Heart left ventricle (tissue), 16 donors: Measurements from ENCODE around the gene IKZF1. TPM values are rescaled to one million over a fixed set of nuclear protein-coding genes. Genes with fewer than 3 reads are reported as not detected.

ENCODE experiments used
- ATAC-seq, 4 donors: fragments of 200-7000 bp; cut with Tn5 transposase; one replicate each; pipeline ENCODE4 v1.9.1; 2020 to 2022; ENCODE audit warnings: moderate library complexity in 4 of 4, mild to moderate bottlenecking in 3 of 4, moderate number of reproducible peaks in 1 of 4
- DNase-seq, 5 donors: peaks; one replicate each; pipeline ENCODE4 v3.0.0-alpha.2; 2020
- H3K27ac ChIP-seq, 12 donors: fragments of 200-600 bp; sonication (generic) in 4 of 12; one replicate each; pipeline versions ENCODE4 v1.5.0 to v1.8.0; 2016 to 2022; ENCODE audit warnings: mild to moderate bottlenecking in 2 of 12
- H3K27me3 ChIP-seq, 9 donors: fragments of 200-600 bp; sonication (generic) in 2 of 9; one replicate each; pipeline versions ENCODE4 v1.5.1 to v1.8.0; 2016 to 2022; ENCODE audit warnings: mild to moderate bottlenecking in 3 of 9
- H3K36me3 ChIP-seq, 9 donors: fragments of 200-600 bp; sonication (generic) in 2 of 9; one replicate each; pipeline versions ENCODE4 v1.5.0 to v1.8.0; 2018 to 2022; ENCODE audit warnings: mild to moderate bottlenecking in 2 of 9
- H3K4me1 ChIP-seq, 12 donors: fragments of 200-600 bp; sonication (generic) in 4 of 12; one replicate each; pipeline versions ENCODE4 v1.5.0 to v1.8.0; 2016 to 2022; ENCODE audit warnings: mild to moderate bottlenecking in 3 of 12
- H3K4me3 ChIP-seq, 12 donors: fragments of 200-600 bp; sonication (generic) in 4 of 12; one replicate each; pipeline versions ENCODE4 v1.5.0 to v1.8.0; 2017 to 2022; ENCODE audit warnings: mild to moderate bottlenecking in 9 of 12, moderate library complexity in 4 of 12
- H3K9me3 ChIP-seq, 12 donors: fragments of 200-600 bp; sonication (generic) in 4 of 12; one replicate each; pipeline versions ENCODE4 v1.5.0 to v1.8.0; 2016 to 2022; ENCODE audit warnings: mild to moderate bottlenecking in 1 of 12
- CTCF ChIP-seq, 12 donors: fragments of 200-600 bp; sonication (generic) in 4 of 12; IDR thresholded peaks; one replicate each; pipeline versions ENCODE4 v1.5.0 to v1.8.0; 2018 to 2022; ENCODE audit warnings: antibody characterized with exemption in 12 of 12, mild to moderate bottlenecking in 5 of 12
- POLR2A ChIP-seq, 2 donors: fragments of 450-650 bp; IDR thresholded peaks; one replicate each; pipeline ENCODE4 v1.6.1; 2017; ENCODE audit warnings: antibody characterized with exemption in 2 of 2, mild to moderate bottlenecking in 2 of 2, moderate library complexity in 2 of 2
- WGBS, 4 donors: extraction: QIAGEN DNeasy Blood & Tissue Kit in 2 of 4; methylation state at CpG; one replicate each; pipeline versions ENCODE4 v1.1.5 to v1.1.7; 2013 to 2018; 5-methylcytosine and 5-hydroxymethylcytosine counted together
- intact Hi-C, 10 donors: fragments of 100-400 bp; cut with DNase I; formaldehyde crosslinking; loops; one replicate each; pipeline versions ENCODE4 v1.11.1 to v1.14.2; 2022
- polyA plus RNA-seq, 2 donors: library from polyadenylated mRNA; stranded (reverse); fragments of 200-250 nt; gene quantifications; one replicate each; pipeline ENCODE4 v1.2.3, GENCODE V29; 2013
- total RNA-seq, 9 donors: library from RNA; depleted of rRNA in 2 of 9; stranded (reverse); fragments of >200 nt in 2 of 9; fragmentation: NEBNext Ultra II Directional in 3 of 9; extraction: Animal tissue kit (Norgen Biotek cat#: 25700) in 3 of 9; gene quantifications; one replicate each; pipeline versions ENCODE4 v1.1.0 to v1.2.4, GENCODE V29; 2016 to 2023
- donor health status: ischemic (EF 13 %, LVEDD 7.1; RV severe dilation, severe dysfunction).
- donor health status: healthy with polysubstance abuse.
- donor health status: DM: no; HTN: yes; CAD: no.
- donor health status: DM: no; HTN: no; CAD: no.
- donor health status: ischemic (EF 25% LVEDD 6.9; RV normal size, moderate dysfunction).
- donor health status: ischemic (EF 25% LVEDD 5.7; RV mildly dilated, moderate dysfunction).
- donor health status: healthy.
- donor health status: DM: yes; HTN: yes; CAD: no.
- donor health status: ischemic (EF 35%, LVEDD 5.7; RV mildly dilated, moderate dysfunction).
- donor health status: nonischemic (EF 11% LVEDD 7.7; RV severe dilation, severe dysfunction).
- donor health status: DM: yes; HTN: yes; CAD: no.
- donor health status: PGD.
- donor health status: ischemic (EF 29% LVEDD 5.4; RV normal size, mild dysfunction).
- donor health status: nonischemic (EF 23%, LVEDD 6.1; RV moderate dilation, normal function).

IKZF1 gene
- total and polyA plus RNA-seq, 11 donors, result 0.30 to 27.8 (median 2.4) TPM

GRCh38 chr7:50412973-50413372, 108.5 kb downstream of the IKZF1 start:
- DNase-seq, result no peak
- Histone ChIP-seq H3K36me3 (no peaks in the 10 kb centered on the region), H3K9me3 (no peaks in the 10 kb centered on the region), H3K27ac (no peak overlapping the region), H3K27me3 (peaks cover 0 to 3% (median 0%) of the 10 kb centered on the region in 9 donors), H3K4me1 (peaks cover 0 to 52% (median 0%) of the 10 kb centered on the region in 12 donors), H3K4me3 (no peak overlapping the region)
- no peak for TF ChIP-seq CTCF (IDR thresholded peaks at IDR 0.05)
- no peak for TF ChIP-seq POLR2A (IDR thresholded peaks at IDR 0.05)
- ATAC-seq, result no peak
- intact Hi-C loops, result loop anchor here in 4 of 10 donors (10.0 kb wide), 2 partner anchors 208 to 268 kb away; no protein-coding TSS in a partner anchor
- 61 to 68% (median 65%) methylated on average over 4 of the region's 4 CpGs for WGBS, 4 donors

- WGBS, 4 donors, result 81 to 93% (median 89%) methylated on average over 7 of the region's 7 CpGs
- ATAC-seq (no peak), DNase-seq (no peak)
- Histone ChIP-seq H3K27ac (no peak overlapping the region), H3K9me3 (no peaks in the 10 kb centered on the region), H3K36me3 (no peaks in the 10 kb centered on the region), H3K27me3 (peaks cover 0 to 3% (median 0%) of the 10 kb centered on the region in 9 donors), H3K4me1 (peaks cover 0 to 52% (median 0%) of the 10 kb centered on the region in 12 donors), H3K4me3 (no peak overlapping the region)
- TF ChIP-seq CTCF (IDR thresholded peaks at IDR 0.05) (no peak), POLR2A (IDR thresholded peaks at IDR 0.05) (no peak)
- intact Hi-C loops, result loop anchor here in 4 of 10 donors (10.0 kb wide), 2 partner anchors 209 to 269 kb away; no protein-coding TSS in a partner anchor
Measured at GRCh38 chr7:50413561-50413960, 109.0 kb downstream of the IKZF1 start.

GRCh38 chr7:50415844-50416364, 111.4 kb downstream of the IKZF1 start:
- H3K27me3 ChIP-seq, result no peaks in the 10 kb centered on the region
- no peak overlapping the region for H3K4me3 ChIP-seq
- TF ChIP-seq CTCF (IDR thresholded peaks at IDR 0.05) (no peak), POLR2A (IDR thresholded peaks at IDR 0.05) (no peak)
- intact Hi-C loops, result loop anchor here (2.0 to 10.0 kb wide), 8 partner anchors 209 to 324 kb away; partner anchors contain the start of gene ZPBP (in 3 of the 10)
- peaks cover 0 to 34% (median 0%) of the 10 kb centered on the region in 12 donors for H3K4me1 ChIP-seq
- ATAC-seq (no peak), DNase-seq (no peak)
- H3K36me3 ChIP-seq, result no peaks in the 10 kb centered on the region
- 76 to 88% (median 78%) methylated on average over 6 of the region's 6 CpGs for whole genome bisulfite sequencing, 4 donors
- H3K27ac ChIP-seq, result peak overlapping the region in 1 of 12 donors; percentile 73
- H3K9me3 ChIP-seq, result no peaks in the 10 kb centered on the region

GRCh38 chr7:50416527-50417182, 112.1 kb downstream of the IKZF1 start:
- Histone ChIP-seq H3K27me3 (no peaks in the 10 kb centered on the region), H3K36me3 (no peaks in the 10 kb centered on the region), H3K4me3 (no peak overlapping the region), H3K9me3 (no peaks in the 10 kb centered on the region), H3K4me1 (peaks cover 0 to 34% (median 0%) of the 10 kb centered on the region in 12 donors), H3K27ac (peak overlapping the region in 1 of 12 donors; percentile 73)
- 54 to 61% (median 58%) methylated on average over 7 of the region's 7 CpGs for WGBS, 4 donors
- DNase-seq, result no peak
- TF ChIP-seq POLR2A (IDR thresholded peaks at IDR 0.05) (no peak), CTCF (IDR thresholded peaks at IDR 0.05) (no peak)
- intact Hi-C loops, result loop anchor here (2.0 to 10.0 kb wide), 8 partner anchors 209 to 324 kb away; partner anchors contain the start of gene ZPBP (in 3 of the 10)
- peak in 3 of 4 donors; percentile 50 to 70 (median 56) for ATAC-seq
